ENCODE data around the gene ZNF286A. TPM values are rescaled to one million over a fixed set of nuclear protein-coding genes. Genes with fewer than 3 reads are reported as not detected.
A peak's percentile ranks its signal among the peaks of the same experiment; 100 is the strongest.
"Not testable (repeated sequence)": the region's sequence is repeated elsewhere in the genome, so short reads cannot be mapped to it uniquely, and the experiment has no call there.

Gene ZNF286A
- total RNA-seq, 2 experiments from 2014 or later: 19.2 to 35.4 TPM

DNA sequence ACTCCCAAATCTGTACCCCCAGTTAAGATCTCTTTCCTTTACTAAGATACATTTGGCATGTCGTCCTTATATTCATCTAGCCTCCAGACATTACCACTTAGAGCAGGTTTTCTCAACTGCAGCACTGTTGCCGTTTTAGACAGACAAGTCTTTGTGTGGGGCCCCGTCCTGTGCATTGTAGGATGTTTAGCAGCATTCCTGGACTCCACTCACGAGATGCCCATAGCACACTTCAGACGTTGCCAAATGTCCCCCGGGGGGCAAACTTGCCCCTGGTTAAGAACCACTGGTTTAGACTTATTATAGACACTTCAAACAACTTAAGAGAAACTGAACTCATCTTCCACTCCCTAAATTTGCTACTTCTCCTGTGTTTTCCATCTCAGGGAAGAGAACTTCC lies 23.6 kb upstream of the ZNF286A start:
- POLR2A ChIA-PET; H2AFZ ChIP-seq (ENCODE audit: low read length); H3K9me3 ChIP-seq (ENCODE audit: low read length); H3K9me2 ChIP-seq (ENCODE audit: insufficient read depth, low read length); H3K4me3 ChIP-seq (ENCODE audit: low read depth, low read length, poor library complexity, severe bottlenecking); H3K4me1 ChIP-seq (ENCODE audit: insufficient read depth, low read length, poor library complexity, severe bottlenecking); BruUV-seq (replicated peaks); H3K4me2 ChIP-seq (ENCODE audit: low read length); H4K20me1 ChIP-seq (ENCODE audit: insufficient read depth, low read length); intact Hi-C loops (cut with micrococcal nuclease; ENCODE audit: unreplicated experiment); H3K79me2 ChIP-seq (ENCODE audit: insufficient read depth, low read depth, low read length); H3K27ac ChIP-seq (ENCODE audit: low read depth, low read length, poor library complexity, severe bottlenecking); CTCF ChIA-PET (ENCODE audit: unreplicated experiment); H3K36me3 ChIP-seq (ENCODE audit: insufficient read depth, low read length); DNase-seq (ENCODE audit: low spot score): not testable (repeated sequence)

DNA sequence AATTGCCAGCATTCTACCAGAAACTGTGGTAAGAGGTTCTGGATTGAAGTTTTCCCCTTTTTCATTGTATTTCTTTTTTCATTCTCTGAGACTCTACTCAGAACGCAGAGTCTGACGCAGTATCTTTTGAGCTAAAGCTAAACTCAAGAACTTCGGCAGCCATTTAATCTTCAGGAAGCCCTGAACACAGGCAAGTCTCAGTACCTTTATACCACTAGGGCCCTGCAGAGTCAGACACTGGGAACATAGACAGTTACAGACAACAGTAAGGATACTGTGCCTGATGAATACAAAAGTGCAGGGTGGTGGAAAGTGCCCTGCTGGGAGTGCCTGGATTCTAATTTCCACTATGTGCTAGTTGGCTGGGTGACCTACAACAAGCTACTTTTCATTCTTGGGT lies 16.4 kb upstream of the ZNF286A start:
- H3K36me3 ChIP-seq (ENCODE audit: insufficient read depth, low read length); BruUV-seq (replicated peaks); H2AFZ ChIP-seq (ENCODE audit: low read length); H3K9me2 ChIP-seq (ENCODE audit: insufficient read depth, low read length); H3K9me3 ChIP-seq (ENCODE audit: low read length); intact Hi-C loops (cut with micrococcal nuclease; ENCODE audit: unreplicated experiment); H3K4me1 ChIP-seq (ENCODE audit: insufficient read depth, low read length, poor library complexity, severe bottlenecking); DNase-seq (ENCODE audit: low spot score); CTCF ChIA-PET (ENCODE audit: unreplicated experiment); POLR2A ChIA-PET; H4K20me1 ChIP-seq (ENCODE audit: insufficient read depth, low read length); H3K27ac ChIP-seq (ENCODE audit: low read depth, low read length, poor library complexity, severe bottlenecking); H3K79me2 ChIP-seq (ENCODE audit: insufficient read depth, low read depth, low read length): not testable (repeated sequence)
- Histone ChIP-seq H3K4me2 (ENCODE audit: low read length) (peak overlapping the region; percentile 90), H3K4me3 (ENCODE audit: low read depth, low read length, poor library complexity, severe bottlenecking) (peak overlapping the region; percentile 73)

DNA sequence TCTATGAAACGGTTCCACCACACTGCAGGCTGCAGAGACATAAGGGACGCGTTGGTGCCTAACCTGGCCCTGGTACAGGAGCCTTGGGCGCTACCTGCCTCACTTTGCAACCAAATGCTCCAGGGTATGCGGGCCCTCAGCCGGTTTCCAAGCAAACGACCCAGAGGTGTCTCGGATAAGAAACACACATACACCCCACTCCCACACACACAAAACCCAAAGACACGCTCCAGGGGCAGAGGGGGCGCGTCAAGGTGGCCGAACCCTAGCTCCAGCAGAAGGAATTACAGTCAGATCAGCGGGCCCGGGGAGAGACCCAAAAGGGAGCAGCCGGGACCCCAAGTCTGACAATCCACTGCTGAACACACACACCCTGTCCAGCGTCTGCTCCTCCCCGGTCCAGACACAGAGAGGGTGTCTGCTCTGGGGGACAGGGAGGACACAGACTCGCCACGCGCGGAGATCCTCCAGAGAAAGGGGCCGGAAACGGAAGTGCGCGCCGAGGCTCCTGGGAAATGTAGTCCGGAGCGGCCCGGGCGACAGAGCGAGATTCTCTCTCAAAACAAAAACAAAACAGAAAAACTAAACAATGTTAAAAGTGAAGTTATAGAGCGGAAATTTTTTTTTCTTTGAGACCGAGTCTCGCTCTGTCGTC lies 15.6 kb upstream of the ZNF286A start, which contains the start of gene TRIM16:
TRIM16 (minus strand) TSS at position 488 of the 655 bp plus-strand sequence. CDS start 32,702 bp downstream, outside the sequence.
- H3K9me3 ChIP-seq (ENCODE audit: low read length); H3K4me1 ChIP-seq (ENCODE audit: insufficient read depth, low read length, poor library complexity, severe bottlenecking); H3K79me2 ChIP-seq (ENCODE audit: insufficient read depth, low read depth, low read length); intact Hi-C loops (cut with micrococcal nuclease; ENCODE audit: unreplicated experiment); H3K27ac ChIP-seq (ENCODE audit: low read depth, low read length, poor library complexity, severe bottlenecking); H3K9me2 ChIP-seq (ENCODE audit: insufficient read depth, low read length); CTCF ChIA-PET (ENCODE audit: unreplicated experiment); POLR2A ChIA-PET; H4K20me1 ChIP-seq (ENCODE audit: insufficient read depth, low read length); H3K36me3 ChIP-seq (ENCODE audit: insufficient read depth, low read length): not testable (repeated sequence)
- peak within 1 kb of the TSS; percentile 90 for H3K4me2 ChIP-seq (ENCODE audit: low read length)
- peak; percentile 68 for DNase-seq (ENCODE audit: low spot score)
- BruUV-seq (replicated peaks): TSS peak; percentile 78
- peak within 1 kb of the TSS; percentile 73 for H3K4me3 ChIP-seq (ENCODE audit: low read depth, low read length, poor library complexity, severe bottlenecking)
- TF ChIP-seq, protein P1, sequence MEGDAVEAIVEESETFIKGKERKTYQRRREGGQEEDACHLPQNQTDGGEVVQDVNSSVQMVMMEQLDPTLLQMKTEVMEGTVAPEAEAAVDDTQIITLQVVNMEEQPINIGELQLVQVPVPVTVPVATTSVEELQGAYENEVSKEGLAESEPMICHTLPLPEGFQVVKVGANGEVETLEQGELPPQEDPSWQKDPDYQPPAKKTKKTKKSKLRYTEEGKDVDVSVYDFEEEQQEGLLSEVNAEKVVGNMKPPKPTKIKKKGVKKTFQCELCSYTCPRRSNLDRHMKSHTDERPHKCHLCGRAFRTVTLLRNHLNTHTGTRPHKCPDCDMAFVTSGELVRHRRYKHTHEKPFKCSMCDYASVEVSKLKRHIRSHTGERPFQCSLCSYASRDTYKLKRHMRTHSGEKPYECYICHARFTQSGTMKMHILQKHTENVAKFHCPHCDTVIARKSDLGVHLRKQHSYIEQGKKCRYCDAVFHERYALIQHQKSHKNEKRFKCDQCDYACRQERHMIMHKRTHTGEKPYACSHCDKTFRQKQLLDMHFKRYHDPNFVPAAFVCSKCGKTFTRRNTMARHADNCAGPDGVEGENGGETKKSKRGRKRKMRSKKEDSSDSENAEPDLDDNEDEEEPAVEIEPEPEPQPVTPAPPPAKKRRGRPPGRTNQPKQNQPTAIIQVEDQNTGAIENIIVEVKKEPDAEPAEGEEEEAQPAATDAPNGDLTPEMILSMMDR (conservative IDR thresholded peaks at IDR 0.05; ENCODE audit: low read length): peak; percentile 43
- H2AFZ ChIP-seq (ENCODE audit: low read length): peak within 1 kb of the TSS; percentile 84

DNA sequence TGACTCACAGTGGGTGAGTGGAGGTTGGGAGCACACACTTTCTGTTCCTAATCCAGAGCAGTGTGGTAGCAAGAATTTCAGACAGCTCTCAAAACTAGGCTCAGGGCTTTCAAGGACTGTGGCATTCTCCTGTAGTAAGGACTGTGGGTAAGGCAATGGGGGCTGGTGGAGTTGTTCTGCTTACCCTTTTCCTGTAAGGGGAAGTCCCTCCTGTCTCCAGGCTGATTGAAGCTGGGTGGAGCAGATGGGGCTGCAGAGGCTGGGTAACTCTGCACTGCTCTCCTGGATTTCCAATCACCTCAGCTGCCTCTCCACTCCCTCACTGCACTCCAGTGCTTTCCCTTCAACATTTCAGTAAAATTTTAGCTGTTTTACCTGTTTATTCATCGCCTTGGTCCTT lies 12.1 kb upstream of the ZNF286A start:
- CTCF ChIA-PET (ENCODE audit: unreplicated experiment); H3K4me3 ChIP-seq (ENCODE audit: low read depth, low read length, poor library complexity, severe bottlenecking); POLR2A ChIA-PET; H3K9me3 ChIP-seq (ENCODE audit: low read length); H3K27ac ChIP-seq (ENCODE audit: low read depth, low read length, poor library complexity, severe bottlenecking); H3K4me2 ChIP-seq (ENCODE audit: low read length); BruUV-seq (replicated peaks); H3K36me3 ChIP-seq (ENCODE audit: insufficient read depth, low read length); DNase-seq (ENCODE audit: low spot score); H3K79me2 ChIP-seq (ENCODE audit: insufficient read depth, low read depth, low read length); H3K9me2 ChIP-seq (ENCODE audit: insufficient read depth, low read length); H4K20me1 ChIP-seq (ENCODE audit: insufficient read depth, low read length); H2AFZ ChIP-seq (ENCODE audit: low read length); intact Hi-C loops (cut with micrococcal nuclease; ENCODE audit: unreplicated experiment); H3K4me1 ChIP-seq (ENCODE audit: insufficient read depth, low read length, poor library complexity, severe bottlenecking): not testable (repeated sequence)

DNA sequence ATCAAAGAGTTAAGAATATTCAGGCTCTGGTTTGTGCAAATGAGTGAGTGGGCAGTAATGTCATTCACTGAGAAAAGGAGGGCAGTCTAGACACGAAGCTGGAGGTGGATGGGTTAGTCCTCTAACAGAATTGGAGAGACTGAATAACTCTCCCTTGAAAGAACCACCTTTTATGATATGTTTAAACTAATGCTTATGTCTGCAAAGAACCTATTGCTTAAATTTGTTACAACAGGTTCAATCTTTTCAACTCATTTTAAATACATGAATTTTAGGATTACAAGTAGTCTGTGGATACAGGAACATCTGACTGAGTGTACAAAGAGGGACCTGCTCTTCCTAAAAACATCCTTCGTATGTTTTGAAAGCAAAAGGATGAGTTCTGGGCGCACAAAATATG lies 585 bp upstream of the ZNF286A start:
- CTCF ChIA-PET (ENCODE audit: unreplicated experiment); H3K9me2 ChIP-seq (ENCODE audit: insufficient read depth, low read length); H4K20me1 ChIP-seq (ENCODE audit: insufficient read depth, low read length); POLR2A ChIA-PET; intact Hi-C loops (cut with micrococcal nuclease; ENCODE audit: unreplicated experiment); H3K79me2 ChIP-seq (ENCODE audit: insufficient read depth, low read depth, low read length); H3K9me3 ChIP-seq (ENCODE audit: low read length); H3K4me1 ChIP-seq (ENCODE audit: insufficient read depth, low read length, poor library complexity, severe bottlenecking); H3K36me3 ChIP-seq (ENCODE audit: insufficient read depth, low read length): not testable (repeated sequence)
- Histone ChIP-seq H3K4me2 (ENCODE audit: low read length) (peak overlapping the region; percentile 69), H3K4me3 (ENCODE audit: low read depth, low read length, poor library complexity, severe bottlenecking) (peak overlapping the region; percentile 71), H2AFZ (ENCODE audit: low read length) (peak overlapping the region; percentile 98), H3K27ac (ENCODE audit: low read depth, low read length, poor library complexity, severe bottlenecking) (peak overlapping the region; percentile 22)
- peak; percentile 3 for DNase-seq (ENCODE audit: low spot score)
- TSS peak; percentile 57 for BruUV-seq (replicated peaks)

DNA sequence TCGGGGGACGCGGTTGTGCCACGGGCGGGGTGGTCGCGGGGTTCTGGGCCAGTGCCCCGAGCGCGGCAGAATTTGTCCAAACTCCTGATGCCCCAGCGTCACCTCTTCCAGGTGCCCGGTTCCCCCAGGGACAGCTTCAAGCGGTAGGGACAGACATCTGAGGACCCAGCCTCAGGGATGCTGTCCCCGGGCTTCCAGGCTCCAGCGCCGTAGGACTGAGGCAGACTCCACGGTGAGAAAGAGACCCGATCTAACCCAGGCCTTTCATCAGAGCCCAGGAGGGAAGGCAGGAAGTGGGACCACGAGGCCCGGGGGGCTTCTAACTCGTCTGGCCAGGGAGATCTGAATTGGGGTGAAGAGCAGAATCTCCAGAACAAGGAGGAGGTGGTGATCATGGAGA lies 385 bp downstream of the ZNF286A start:
- peak overlapping the region; percentile 71 for H3K4me3 ChIP-seq (ENCODE audit: low read depth, low read length, poor library complexity, severe bottlenecking)
- H3K4me1 ChIP-seq (ENCODE audit: insufficient read depth, low read length, poor library complexity, severe bottlenecking); H3K27ac ChIP-seq (ENCODE audit: low read depth, low read length, poor library complexity, severe bottlenecking); intact Hi-C loops (cut with micrococcal nuclease; ENCODE audit: unreplicated experiment); H3K9me2 ChIP-seq (ENCODE audit: insufficient read depth, low read length); CTCF ChIA-PET (ENCODE audit: unreplicated experiment); DNase-seq (ENCODE audit: low spot score); POLR2A ChIA-PET; H4K20me1 ChIP-seq (ENCODE audit: insufficient read depth, low read length); H3K79me2 ChIP-seq (ENCODE audit: insufficient read depth, low read depth, low read length); H3K9me3 ChIP-seq (ENCODE audit: low read length): not testable (repeated sequence)
- H2AFZ ChIP-seq (ENCODE audit: low read length): peak overlapping the region; percentile 98; the same call in 1 of the 2 replicates
- H3K4me2 ChIP-seq (ENCODE audit: low read length): peak overlapping the region; percentile 69
- TSS peak; percentile 80 for BruUV-seq (replicated peaks)
- H3K36me3 ChIP-seq (ENCODE audit: insufficient read depth, low read length): peaks cover 14% of the 10 kb centered on the region; the same call in 1 of the 2 replicates

Data from OCI-LY7 (cell line).